T-helper 17 cell (primary cell): Measurements from ENCODE around the gene CSF2. TPM values are rescaled to one million over a fixed set of nuclear protein-coding genes. Genes with fewer than 3 reads are reported as not detected.

Experiments used
- ATAC-seq: fragments of 150-1000 bp; cut with Tn5 transposase; 2 replicates; pipeline ENCODE4 v1.10.0; 2021; ENCODE audit warnings: mild to moderate bottlenecking, moderate library complexity
- DNase-seq, 3 donors: peaks; one replicate each; pipeline versions ENCODE4 v3.0.0 to v3.0.0-alpha.2; 2020 to 2021
- H3K9me3 ChIP-seq: one replicate; pipeline ENCODE4 v1.7.0; 2013; ENCODE audit warnings: low read length, mild to moderate bottlenecking; ENCODE audit not compliant: control insufficient read depth, poor library complexity, severe bottlenecking
- H3K27ac Mint-ChIP-seq: one replicate; pipeline ENCODE4 v1.8.0; 2022; ENCODE audit warnings: mild to moderate bottlenecking, moderate library complexity, mixed read lengths
- H3K27me3 Mint-ChIP-seq: one replicate; pipeline ENCODE4 v1.8.0; 2022; ENCODE audit warnings: mixed read lengths
- H3K36me3 Mint-ChIP-seq: one replicate; pipeline ENCODE4 v1.8.0; 2022; ENCODE audit warnings: low read depth, mixed read lengths
- H3K4me1 Mint-ChIP-seq: one replicate; pipeline ENCODE4 v1.8.0; 2022; ENCODE audit warnings: mild to moderate bottlenecking, mixed read lengths
- H3K4me3 Mint-ChIP-seq: one replicate; pipeline ENCODE4 v1.8.0; 2022; ENCODE audit warnings: mild to moderate bottlenecking, moderate library complexity, mixed read lengths
- total RNA-seq, 4 donors: library from RNA in 2 of 4; stranded (reverse) in 2 of 4; gene quantifications; one replicate each; pipeline ENCODE4 v1.2.3 and lab custom pipeline; 2022 to 2026

CSF2 gene
- total RNA-seq, 2 donors from 2014 or later: not detected

- H3K36me3 Mint-ChIP-seq: no peaks in the 10 kb centered on the region
- peak overlapping the region; percentile 49 for H3K27ac Mint-ChIP-seq
- ATAC-seq (no peak), DNase-seq (no peak)
- H3K9me3 ChIP-seq: no peaks in the 10 kb centered on the region
- H3K4me1 Mint-ChIP-seq: peaks cover 34% of the 10 kb centered on the region
- H3K27me3 Mint-ChIP-seq: no peaks in the 10 kb centered on the region
- peak overlapping the region; percentile 45 for H3K4me3 Mint-ChIP-seq
Observed at GRCh38 chr5:132076983-132077382, 3.4 kb downstream of the CSF2 start.

GRCh38 chr5:132079081-132079480 lies 5.5 kb downstream of the CSF2 start:
- no peak overlapping the region for H3K27ac Mint-ChIP-seq
- no peaks in the 10 kb centered on the region for H3K27me3 Mint-ChIP-seq
- ATAC-seq: no peak
- no peak for DNase-seq
- no peak overlapping the region for H3K4me3 Mint-ChIP-seq
- peaks cover 28% of the 10 kb centered on the region for H3K4me1 Mint-ChIP-seq
- H3K9me3 ChIP-seq: no peaks in the 10 kb centered on the region
- no peaks in the 10 kb centered on the region for H3K36me3 Mint-ChIP-seq

GRCh38 chr5:132079619-132080018 lies 6.0 kb downstream of the CSF2 start:
- no peak for ATAC-seq
- no peaks in the 10 kb centered on the region for H3K9me3 ChIP-seq
- H3K27ac Mint-ChIP-seq: no peak overlapping the region
- no peak for DNase-seq
- no peaks in the 10 kb centered on the region for H3K27me3 Mint-ChIP-seq
- no peaks in the 10 kb centered on the region for H3K36me3 Mint-ChIP-seq
- peak overlapping the region; percentile 47 for H3K4me3 Mint-ChIP-seq
- peaks cover 28% of the 10 kb centered on the region for H3K4me1 Mint-ChIP-seq

- no peak for DNase-seq
- no peak overlapping the region for H3K27ac Mint-ChIP-seq
- no peak for ATAC-seq
- no peaks in the 10 kb centered on the region for H3K27me3 Mint-ChIP-seq
- H3K4me1 Mint-ChIP-seq: peaks cover 32% of the 10 kb centered on the region
- no peak overlapping the region for H3K4me3 Mint-ChIP-seq
- no peaks in the 10 kb centered on the region for H3K9me3 ChIP-seq
- no peaks in the 10 kb centered on the region for H3K36me3 Mint-ChIP-seq
Observed at GRCh38 chr5:132080595-132080994, 7.0 kb downstream of the CSF2 start.

GRCh38 chr5:132081458-132081857 lies 7.9 kb downstream of the CSF2 start:
- Mint-ChIP-seq H3K4me1 (peaks cover 33% of the 10 kb centered on the region), H3K27me3 (no peaks in the 10 kb centered on the region), H3K36me3 (no peaks in the 10 kb centered on the region), H3K27ac (no peak overlapping the region), H3K4me3 (peak overlapping the region; percentile 9)
- ATAC-seq (no peak), DNase-seq (no peak)
- H3K9me3 ChIP-seq: no peaks in the 10 kb centered on the region

GRCh38 chr5:132082329-132083023 lies 8.9 kb downstream of the CSF2 start:
- H3K27me3 Mint-ChIP-seq: no peaks in the 10 kb centered on the region
- H3K9me3 ChIP-seq: no peaks in the 10 kb centered on the region
- no peak for DNase-seq
- H3K36me3 Mint-ChIP-seq: no peaks in the 10 kb centered on the region
- peak overlapping the region; percentile 11 for H3K27ac Mint-ChIP-seq
- H3K4me3 Mint-ChIP-seq: no peak overlapping the region
- no peak for ATAC-seq
- peaks cover 29% of the 10 kb centered on the region for H3K4me1 Mint-ChIP-seq

GRCh38 chr5:132083071-132083678 lies 9.6 kb downstream of the CSF2 start:
- peaks cover 27% of the 10 kb centered on the region for H3K4me1 Mint-ChIP-seq
- peak; percentile 65 for ATAC-seq
- no peak for DNase-seq
- H3K9me3 ChIP-seq: no peaks in the 10 kb centered on the region
- H3K4me3 Mint-ChIP-seq: no peak overlapping the region
- H3K27me3 Mint-ChIP-seq: no peaks in the 10 kb centered on the region
- peak overlapping the region; percentile 88 for H3K27ac Mint-ChIP-seq
- no peaks in the 10 kb centered on the region for H3K36me3 Mint-ChIP-seq

- Mint-ChIP-seq H3K36me3 (no peaks in the 10 kb centered on the region), H3K27me3 (no peaks in the 10 kb centered on the region), H3K4me1 (peaks cover 29% of the 10 kb centered on the region), H3K4me3 (no peak overlapping the region), H3K27ac (peak overlapping the region; percentile 74)
- no peaks in the 10 kb centered on the region for H3K9me3 ChIP-seq
- DNase-seq: no peak
- no peak for ATAC-seq
Observed at GRCh38 chr5:132085686-132086085, 12.1 kb downstream of the CSF2 start.

GRCh38 chr5:132086277-132086794 lies 12.7 kb downstream of the CSF2 start:
- Mint-ChIP-seq H3K36me3 (no peaks in the 10 kb centered on the region), H3K27me3 (no peaks in the 10 kb centered on the region), H3K4me3 (no peak overlapping the region), H3K27ac (peak overlapping the region; percentile 74), H3K4me1 (peaks cover 29% of the 10 kb centered on the region)
- ATAC-seq (no peak), DNase-seq (no peak)
- H3K9me3 ChIP-seq: no peaks in the 10 kb centered on the region

GRCh38 chr5:132087176-132087575 lies 13.6 kb downstream of the CSF2 start:
- H3K27ac Mint-ChIP-seq: no peak overlapping the region
- H3K4me3 Mint-ChIP-seq: no peak overlapping the region
- H3K4me1 Mint-ChIP-seq: peaks cover 23% of the 10 kb centered on the region

GRCh38 chr5:132087661-132088060 lies 14.1 kb downstream of the CSF2 start:
- no peaks in the 10 kb centered on the region for H3K9me3 ChIP-seq
- Mint-ChIP-seq H3K27me3 (no peaks in the 10 kb centered on the region), H3K36me3 (no peaks in the 10 kb centered on the region), H3K4me1 (peaks cover 23% of the 10 kb centered on the region), H3K4me3 (no peak overlapping the region), H3K27ac (no peak overlapping the region)
- no peak for ATAC-seq
- DNase-seq: no peak

More at GRCh38 chr5:132087176-132087575, 13.6 kb downstream of the CSF2 start:
- no peaks in the 10 kb centered on the region for H3K9me3 ChIP-seq
- DNase-seq (no peak), ATAC-seq (no peak)
- H3K36me3 Mint-ChIP-seq: no peaks in the 10 kb centered on the region
- no peaks in the 10 kb centered on the region for H3K27me3 Mint-ChIP-seq

- H3K4me3 Mint-ChIP-seq: no peak overlapping the region
- no peaks in the 10 kb centered on the region for H3K36me3 Mint-ChIP-seq
- no peaks in the 10 kb centered on the region for H3K9me3 ChIP-seq
- DNase-seq (no peak), ATAC-seq (no peak)
- no peak overlapping the region for H3K27ac Mint-ChIP-seq
- no peaks in the 10 kb centered on the region for H3K27me3 Mint-ChIP-seq
- peaks cover 32% of the 10 kb centered on the region for H3K4me1 Mint-ChIP-seq
Observed at GRCh38 chr5:132089363-132089762, 15.8 kb downstream of the CSF2 start.

- H3K4me3 Mint-ChIP-seq: no peak overlapping the region
- no peaks in the 10 kb centered on the region for H3K9me3 ChIP-seq
- peaks cover 32% of the 10 kb centered on the region for H3K4me1 Mint-ChIP-seq
- ATAC-seq (no peak), DNase-seq (no peak)
- H3K27ac Mint-ChIP-seq: no peak overlapping the region
- no peaks in the 10 kb centered on the region for H3K36me3 Mint-ChIP-seq
- H3K27me3 Mint-ChIP-seq: no peaks in the 10 kb centered on the region
Observed at GRCh38 chr5:132090107-132090506, 16.5 kb downstream of the CSF2 start.

- no peaks in the 10 kb centered on the region for H3K36me3 Mint-ChIP-seq
- no peak for DNase-seq
- peak overlapping the region; percentile 88 for H3K27ac Mint-ChIP-seq
- no peaks in the 10 kb centered on the region for H3K9me3 ChIP-seq
- peaks cover 34% of the 10 kb centered on the region for H3K4me1 Mint-ChIP-seq
- H3K27me3 Mint-ChIP-seq: no peaks in the 10 kb centered on the region
- ATAC-seq: no peak
- no peak overlapping the region for H3K4me3 Mint-ChIP-seq
Observed at GRCh38 chr5:132093271-132093670, 19.7 kb downstream of the CSF2 start.
